ENCODE measurements around the gene SH2D3C. TPM values are rescaled to one million over a fixed set of nuclear protein-coding genes. Genes with fewer than 3 reads are reported as not detected.

The SH2D3C gene
- total and polyA plus RNA-seq, 9 of the 15 experiments (the other 6 are each of a cell fraction or from before 2014, with no cell fraction given), result 0.03 to 1.2 (median 0.22) TPM; not detected in 1

GRCh38 chr9:127796852-127797370 is 18.4 kb upstream of the SH2D3C start:
- intact Hi-C loops (cut with micrococcal nuclease) (no loop called here), in situ Hi-C loops (cut with MboI) (no loop called here)
- Histone ChIP-seq H3K27me3 (ENCODE audit: control insufficient read depth in 2 of 2, insufficient read depth in 2 of 2, low read length in 2 of 2) (no peaks in the 10 kb centered on the region), H3K27ac (ENCODE audit: extremely low read depth, low read depth, low read length) (no peak overlapping the region), H3K79me2 (ENCODE audit: control insufficient read depth, insufficient read depth, low read length) (no peaks in the 10 kb centered on the region), H2AFZ (ENCODE audit: low read depth, low read length) (no peak overlapping the region), H3K9me1 (ENCODE audit: control insufficient read depth, insufficient read depth, low read length) (no peaks in the 10 kb centered on the region), H3K4me1 (replicated peaks in 1 of 2; ENCODE audit: control insufficient read depth in 2 of 2, insufficient read depth in 2 of 2, low read length in 2 of 2) (peaks cover 4 to 14% of the 10 kb centered on the region in 2 experiments; a peak in 3 of 5 replicates), H3K36me3 (ENCODE audit: control insufficient read depth, insufficient read depth, low read length) (peaks cover 14% of the 10 kb centered on the region; the same call in 1 of the 3 replicates), H3K4me2 (ENCODE audit: insufficient read depth, low read length) (no peak overlapping the region), H3K4me3 (no peak overlapping the region), H3K9ac (ENCODE audit: insufficient read depth in 1 of 2, low read depth in 2 of 2, low read length in 2 of 2) (0 out of 4 replicates have a peak overlapping the region, but pooled peaks of 1 of the 2 experiments have one; percentile 45), H4K20me1 (replicated peaks; ENCODE audit: control insufficient read depth, insufficient read depth, low read length) (no peaks in the 10 kb centered on the region), H3K9me3 (replicated peaks; ENCODE audit: control insufficient read depth, insufficient read depth, low read depth, low read length) (no peaks in the 10 kb centered on the region)
- FAIRE-seq (no peak), DNase-seq (ENCODE audit: extremely low read depth in 1 of 4, low spot score in 3 of 4) (no peak), ATAC-seq (no peak)
- ChIA-PET POLR2A (interaction anchor here (1.0 kb wide), 1 partner anchor 9 kb away, joined by 3 read pairs; no protein-coding TSS in a partner anchor), CTCF (ENCODE audit: low intra/inter-chr PET ratio) (interaction anchor here (0.6 kb wide), 1 partner anchor 13 kb away, joined by 3 read pairs; no protein-coding TSS in a partner anchor)
- 48% methylated on average over 10 of the region's 11 CpGs for WGBS (ENCODE audit: insufficient coverage, low coverage, missing lambda C conversion rate)
- no peak for TF ChIP-seq RBM17 (IDR thresholded peaks at IDR 0.05; ENCODE audit: borderline replicate concordance, low read depth, low read length)
- 0 out of 2 replicates have a peak, but pooled peaks have one; percentile 5 for TF ChIP-seq ZNF384 (IDR thresholded peaks at IDR 0.05; ENCODE audit: low read depth, low read length)
- TF ChIP-seq ZNF24 (IDR thresholded peaks at IDR 0.05), result peak; percentile 69; the same call in 1 of the 2 replicates
- TF ChIP-seq CBX3 (IDR thresholded peaks at IDR 0.05; ENCODE audit: borderline replicate concordance in 1 of 2, low read length in 2 of 2), result no peak
- TF ChIP-seq ZNF121 (CRISPR knock-in tag; conservative IDR thresholded peaks at IDR 0.05), result peak; percentile 46; the same call in 1 of the 2 replicates
- no TSS peak for BruUV-seq (replicated peaks)

Measured in K562 (cell line).